ENCODE measurements around the gene PSMG3.

Gene PSMG3

DNA sequence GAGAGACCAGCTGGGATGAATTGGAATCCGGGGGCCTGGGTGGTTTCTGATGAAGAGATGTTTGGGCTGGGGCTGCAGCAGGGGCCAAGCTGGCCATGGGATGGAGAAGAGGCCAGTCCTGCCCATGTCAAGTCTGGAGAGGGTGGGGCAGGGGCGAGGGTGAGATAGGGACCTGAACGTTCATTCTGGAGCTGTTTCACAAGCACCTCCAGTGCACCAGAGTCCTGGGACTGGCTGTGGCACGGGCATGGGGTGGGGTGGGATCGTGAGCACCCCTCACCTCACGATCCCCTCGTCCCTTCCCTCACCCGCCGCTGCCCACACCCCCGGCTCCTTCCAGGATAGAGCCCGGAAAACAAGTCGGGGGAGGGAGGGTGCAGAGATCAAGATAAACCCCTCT is 25.8 kb upstream of the PSMG3 start:
- H3K27ac ChIP-seq = no peak overlapping the region
- no peak for TF ChIP-seq CTCF (IDR thresholded peaks at IDR 0.05)
- no peaks in the 10 kb centered on the region for H3K27me3 ChIP-seq (ENCODE audit: control insufficient read depth, insufficient read depth, low read length)
- no peak overlapping the region for H2AFZ ChIP-seq
- H3K9me3 ChIP-seq (ENCODE audit: control insufficient read depth, low read length) = no peaks in the 10 kb centered on the region
- H3K4me1 ChIP-seq = no peaks in the 10 kb centered on the region
- no peak overlapping the region for H3K9ac ChIP-seq
- H3K79me2 ChIP-seq = no peaks in the 10 kb centered on the region
- no peak overlapping the region for H3K4me3 ChIP-seq (ENCODE audit: low read depth, low read length)
- no peak overlapping the region for H3K4me2 ChIP-seq (ENCODE audit: low read length)
- H3K36me3 ChIP-seq (ENCODE audit: control insufficient read depth, insufficient read depth, low read length) = no peaks in the 10 kb centered on the region

GRCh38 chr7:1595027-1595426 is 25.2 kb upstream of the PSMG3 start:
- Histone ChIP-seq H3K79me2 (no peaks in the 10 kb centered on the region), H2AFZ (no peak overlapping the region), H3K27me3 (ENCODE audit: control insufficient read depth, insufficient read depth, low read length) (no peaks in the 10 kb centered on the region), H3K9ac (no peak overlapping the region), H3K9me3 (ENCODE audit: control insufficient read depth, low read length) (no peaks in the 10 kb centered on the region), H3K27ac (no peak overlapping the region), H3K36me3 (ENCODE audit: control insufficient read depth, insufficient read depth, low read length) (no peaks in the 10 kb centered on the region), H3K4me1 (no peaks in the 10 kb centered on the region), H3K4me3 (ENCODE audit: low read depth, low read length) (no peak overlapping the region), H3K4me2 (ENCODE audit: low read length) (no peak overlapping the region)
- TF ChIP-seq CTCF (IDR thresholded peaks at IDR 0.05) = no peak

- no peaks in the 10 kb centered on the region for H3K79me2 ChIP-seq
- H3K4me1 ChIP-seq = no peaks in the 10 kb centered on the region
- H2AFZ ChIP-seq = no peak overlapping the region
- no peak overlapping the region for H3K4me2 ChIP-seq (ENCODE audit: low read length)
- H3K4me3 ChIP-seq (ENCODE audit: low read depth, low read length) = no peak overlapping the region
- H3K27me3 ChIP-seq (ENCODE audit: control insufficient read depth, insufficient read depth, low read length) = no peaks in the 10 kb centered on the region
- H3K36me3 ChIP-seq (ENCODE audit: control insufficient read depth, insufficient read depth, low read length) = no peaks in the 10 kb centered on the region
- H3K27ac ChIP-seq = no peak overlapping the region
- H3K9me3 ChIP-seq (ENCODE audit: control insufficient read depth, low read length) = no peaks in the 10 kb centered on the region
- TF ChIP-seq CTCF (IDR thresholded peaks at IDR 0.05) = no peak
- no peak overlapping the region for H3K9ac ChIP-seq
These were observed 24.1 kb upstream of the PSMG3 start for GRCh38 chr7:1593904-1594421.

DNA sequence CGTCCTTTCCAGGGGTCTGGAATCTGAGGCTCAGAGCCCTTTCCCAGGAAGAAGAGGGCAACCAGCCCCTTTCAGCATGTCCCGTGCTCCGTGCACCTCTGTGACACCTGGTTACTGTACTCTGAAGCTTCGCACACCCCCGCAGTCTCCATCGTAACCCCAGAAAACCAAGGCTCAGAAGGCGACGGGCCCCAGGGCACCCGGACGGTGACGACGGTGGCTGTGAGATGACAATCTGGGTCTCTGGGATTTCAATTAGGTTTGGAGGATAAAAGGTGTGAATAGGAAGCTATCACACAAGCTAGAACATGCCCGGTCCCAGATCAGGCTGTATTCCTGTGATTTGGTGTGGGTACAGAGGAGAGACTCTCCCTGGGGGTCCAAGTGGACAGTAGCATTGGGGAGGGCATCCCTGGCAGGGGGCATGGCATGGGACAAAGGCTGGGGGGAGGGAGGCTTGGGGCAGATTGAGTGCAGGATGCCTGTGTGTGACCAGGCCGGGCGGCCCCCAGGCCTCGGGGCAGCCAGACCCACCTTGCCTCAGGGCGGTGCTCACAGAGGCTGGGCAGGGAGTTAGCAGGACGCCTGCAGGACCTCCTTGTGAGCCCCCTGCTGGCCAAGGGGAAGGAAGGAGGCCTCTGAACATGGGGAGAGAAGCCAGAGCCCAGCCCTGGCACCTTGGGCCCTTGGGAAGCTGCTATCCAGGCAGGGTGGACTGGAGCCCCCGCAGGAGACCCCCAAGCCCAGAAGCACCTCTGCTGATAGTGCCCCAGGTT is 23.4 kb upstream of the PSMG3 start:
- no peak overlapping the region for H3K4me3 ChIP-seq (ENCODE audit: low read depth, low read length)
- no peak for TF ChIP-seq CTCF (IDR thresholded peaks at IDR 0.05)
- no peaks in the 10 kb centered on the region for H3K79me2 ChIP-seq
- no peaks in the 10 kb centered on the region for H3K36me3 ChIP-seq (ENCODE audit: control insufficient read depth, insufficient read depth, low read length)
- no peak overlapping the region for H3K27ac ChIP-seq
- no peaks in the 10 kb centered on the region for H3K27me3 ChIP-seq (ENCODE audit: control insufficient read depth, insufficient read depth, low read length)
- no peaks in the 10 kb centered on the region for H3K4me1 ChIP-seq
- H2AFZ ChIP-seq = no peak overlapping the region
- H3K9me3 ChIP-seq (ENCODE audit: control insufficient read depth, low read length) = no peaks in the 10 kb centered on the region
- no peak overlapping the region for H3K9ac ChIP-seq
- no peak overlapping the region for H3K4me2 ChIP-seq (ENCODE audit: low read length)
